RWPE2 (cell line): ENCODE measurements around the gene HNRNPAB.

ENCODE experiments used
- ATAC-seq: fragments of 200-7000 bp; cut with Tn5 transposase; 3 replicates; pipeline ENCODE4 v1.9.1; 2021; ENCODE audit warnings: low read depth
- DNase-seq: peaks from one replicate; pipeline ENCODE4 v3.0.0-alpha.2; 2020; ENCODE audit warnings: low spot score
- H3K27ac ChIP-seq: fragments of 450-650 bp; 2 replicates; pipeline ENCODE4 v1.5.1; 2017; ENCODE audit warnings: mild to moderate bottlenecking; ENCODE audit not compliant: poor library complexity, severe bottlenecking
- H3K27me3 ChIP-seq: fragments of 250-450 bp; sonication (Bioruptor Pico); 2 replicates; pipeline ENCODE4 v1.5.1; 2021; ENCODE audit warnings: mild to moderate bottlenecking, moderate library complexity; ENCODE audit not compliant: insufficient read depth, poor library complexity, severe bottlenecking
- H3K36me3 ChIP-seq: fragments of 250-450 bp; sonication (Bioruptor Pico); 2 replicates; pipeline ENCODE4 v1.5.1; 2020; ENCODE audit warnings: low read depth, mild to moderate bottlenecking, moderate library complexity
- H3K4me1 ChIP-seq: fragments of 250-450 bp; sonication (Bioruptor Pico); 2 replicates; pipeline ENCODE4 v1.5.1; 2021; ENCODE audit warnings: mild to moderate bottlenecking, moderate library complexity; ENCODE audit not compliant: insufficient read depth, poor library complexity, severe bottlenecking
- H3K4me3 ChIP-seq: fragments of 250-450 bp; sonication (Bioruptor Pico); 2 replicates; pipeline ENCODE4 v1.5.1; 2021; ENCODE audit warnings: mild to moderate bottlenecking, moderate library complexity; ENCODE audit not compliant: severe bottlenecking
- H3K9me3 ChIP-seq: fragments of 250-450 bp; sonication (Bioruptor Pico); 2 replicates; pipeline ENCODE4 v1.5.1; 2021; ENCODE audit warnings: mild to moderate bottlenecking, moderate library complexity; ENCODE audit not compliant: severe bottlenecking
- CTCF ChIP-seq: fragments of 450-650 bp; IDR thresholded peaks from one replicate; pipeline ENCODE4 v1.5.1; 2017; ENCODE audit warnings: mild to moderate bottlenecking, moderate library complexity; ENCODE audit not compliant: poor library complexity, severe bottlenecking

Gene HNRNPAB

GRCh38 chr5:178211095-178212048 is 7.0 kb downstream of the HNRNPAB start:
- ATAC-seq: peak; percentile 2
- H3K27ac ChIP-seq: no peak overlapping the region

GRCh38 chr5:178212241-178213002 is 8.1 kb downstream of the HNRNPAB start:
- ATAC-seq: peak; percentile 2; the same call in 1 of the 3 replicates
- Histone ChIP-seq H3K27ac (no peak overlapping the region), H3K27me3 (no peaks in the 10 kb centered on the region)

More at GRCh38 chr5:178211095-178212048, 7.0 kb downstream of the HNRNPAB start:
- Histone ChIP-seq H3K4me3 (no peak overlapping the region), H3K9me3 (no peaks in the 10 kb centered on the region), H3K36me3 (peaks cover 100% of the 10 kb centered on the region), H3K4me1 (peaks cover 3% of the 10 kb centered on the region), H3K27me3 (no peaks in the 10 kb centered on the region)
- TF ChIP-seq CTCF: no peak
- DNase-seq: no peak

GRCh38 chr5:178213003-178213461 is 8.7 kb downstream of the HNRNPAB start:
- Histone ChIP-seq H3K36me3 (peaks cover 94% of the 10 kb centered on the region), H3K27me3 (no peaks in the 10 kb centered on the region), H3K27ac (no peak overlapping the region), H3K4me1 (no peaks in the 10 kb centered on the region), H3K9me3 (no peaks in the 10 kb centered on the region), H3K4me3 (no peak overlapping the region)
- no peak for DNase-seq
- 0 out of 3 replicates have a peak, but pooled peaks have one; percentile 1 for ATAC-seq
- TF ChIP-seq CTCF: no peak

More at GRCh38 chr5:178212241-178213002, 8.1 kb downstream of the HNRNPAB start:
- no peak overlapping the region for H3K4me3 ChIP-seq
- DNase-seq: no peak
- no peaks in the 10 kb centered on the region for H3K9me3 ChIP-seq
- H3K4me1 ChIP-seq: no peaks in the 10 kb centered on the region
- TF ChIP-seq CTCF: no peak
- peaks cover 100% of the 10 kb centered on the region for H3K36me3 ChIP-seq

GRCh38 chr5:178213748-178214151 is 9.4 kb downstream of the HNRNPAB start:
- no peak for TF ChIP-seq CTCF
- 0 out of 3 replicates have a peak, but pooled peaks have one; percentile 1 for ATAC-seq
- peaks cover 94% of the 10 kb centered on the region for H3K36me3 ChIP-seq
- H3K4me1 ChIP-seq: no peaks in the 10 kb centered on the region
- H3K9me3 ChIP-seq: no peaks in the 10 kb centered on the region
- no peaks in the 10 kb centered on the region for H3K27me3 ChIP-seq
- DNase-seq: no peak
- no peak overlapping the region for H3K27ac ChIP-seq
- H3K4me3 ChIP-seq: no peak overlapping the region
